Measurements from ENCODE around the gene DUSP28. TPM values are rescaled to one million over a fixed set of nuclear protein-coding genes. Genes with fewer than 3 reads are reported as not detected.
A peak's percentile ranks its signal among the peaks of the same experiment; 100 is the strongest.

The DUSP28 gene
- total and polyA plus RNA-seq, 2 of the 13 experiments (the other 11 are each of a cell fraction or from before 2014, with no cell fraction given) = 5.2 to 8.6 TPM

DNA sequence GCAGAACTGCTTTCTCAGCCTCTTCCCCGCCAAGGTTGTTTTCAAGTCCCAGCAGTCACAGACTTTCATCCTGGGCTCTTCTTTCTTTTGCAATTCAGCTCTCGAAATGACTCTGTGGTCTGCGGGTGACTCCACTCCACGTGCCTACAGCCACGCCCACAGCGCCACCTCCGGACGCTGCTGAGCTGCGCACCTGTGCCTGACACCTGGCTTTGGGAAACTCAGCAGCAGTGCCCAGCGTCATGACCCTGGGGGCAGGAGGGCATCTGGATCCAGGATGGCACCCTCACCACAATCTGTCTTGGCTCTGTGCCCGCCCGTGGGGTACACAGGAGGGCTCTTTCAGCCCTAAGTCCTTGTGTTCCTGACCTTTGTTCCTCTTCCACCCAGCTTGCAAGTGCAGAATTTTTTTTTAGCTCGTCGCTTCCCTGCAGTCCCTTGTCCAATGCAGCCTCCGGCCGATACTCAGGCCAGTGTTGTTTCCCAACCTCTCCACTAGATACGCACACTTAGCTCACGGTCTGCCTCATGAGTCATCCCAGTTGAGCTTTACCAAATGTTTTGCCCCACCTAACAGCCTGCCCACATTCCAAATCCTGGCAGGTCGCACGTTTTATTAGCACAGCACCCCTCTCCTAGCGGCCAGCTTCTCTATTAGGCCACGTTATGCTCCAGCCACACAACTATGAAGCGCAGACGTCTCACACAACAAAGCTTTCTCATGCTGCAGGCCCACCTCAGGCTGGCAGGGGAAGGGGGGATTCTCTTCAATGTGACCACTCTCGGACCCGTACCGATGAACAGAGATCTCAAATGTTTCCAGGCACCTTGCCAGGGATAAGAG lies 19.8 kb downstream of the DUSP28 start (continued):
- TF ChIP-seq, protein P1, sequence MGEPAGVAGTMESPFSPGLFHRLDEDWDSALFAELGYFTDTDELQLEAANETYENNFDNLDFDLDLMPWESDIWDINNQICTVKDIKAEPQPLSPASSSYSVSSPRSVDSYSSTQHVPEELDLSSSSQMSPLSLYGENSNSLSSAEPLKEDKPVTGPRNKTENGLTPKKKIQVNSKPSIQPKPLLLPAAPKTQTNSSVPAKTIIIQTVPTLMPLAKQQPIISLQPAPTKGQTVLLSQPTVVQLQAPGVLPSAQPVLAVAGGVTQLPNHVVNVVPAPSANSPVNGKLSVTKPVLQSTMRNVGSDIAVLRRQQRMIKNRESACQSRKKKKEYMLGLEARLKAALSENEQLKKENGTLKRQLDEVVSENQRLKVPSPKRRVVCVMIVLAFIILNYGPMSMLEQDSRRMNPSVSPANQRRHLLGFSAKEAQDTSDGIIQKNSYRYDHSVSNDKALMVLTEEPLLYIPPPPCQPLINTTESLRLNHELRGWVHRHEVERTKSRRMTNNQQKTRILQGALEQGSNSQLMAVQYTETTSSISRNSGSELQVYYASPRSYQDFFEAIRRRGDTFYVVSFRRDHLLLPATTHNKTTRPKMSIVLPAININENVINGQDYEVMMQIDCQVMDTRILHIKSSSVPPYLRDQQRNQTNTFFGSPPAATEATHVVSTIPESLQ (CRISPR knock-in tag; conservative IDR thresholded peaks at IDR 0.05) = no peak
- TF ChIP-seq SRSF9 (IDR thresholded peaks at IDR 0.05; ENCODE audit: borderline replicate concordance, insufficient read depth, low read depth, low read length, poor library complexity, severe bottlenecking) (no peak), SP1 (IDR thresholded peaks at IDR 0.05) (no peak), SP1 (CRISPR knock-in tag; IDR thresholded peaks at IDR 0.05) (peak; percentile 84), NFE2L1 (CRISPR knock-in tag; IDR thresholded peaks at IDR 0.05; ENCODE audit: borderline replicate concordance) (no peak), NONO (IDR thresholded peaks at IDR 0.05) (no peak), NONO (CRISPR knock-in tag; conservative IDR thresholded peaks at IDR 0.05) (peak; percentile 76; the same call in 1 of the 2 replicates), ZNF766 (CRISPR knock-in tag; IDR thresholded peaks at IDR 0.05; ENCODE audit: borderline replicate concordance) (no peak), MAFG (CRISPR knock-in tag; IDR thresholded peaks at IDR 0.05) (no peak), XBP1 (CRISPR knock-in tag; IDR thresholded peaks at IDR 0.05) (no peak), ZNF816 (CRISPR knock-in tag; IDR thresholded peaks at IDR 0.05; ENCODE audit: borderline replicate concordance) (no peak; the same call in 1 of the 2 replicates), ZNF12 (CRISPR knock-in tag; IDR thresholded peaks at IDR 0.05) (no peak), TCF7L2 (IDR thresholded peaks at IDR 0.05; ENCODE audit: low read depth, low read length) (no peak), ELF3 (CRISPR knock-in tag; IDR thresholded peaks at IDR 0.05) (peak; percentile 49; the same call in 1 of the 2 replicates), ZNF468 (CRISPR knock-in tag; IDR thresholded peaks at IDR 0.05) (0 out of 2 replicates have a peak, but pooled peaks have one; percentile 59), ZNF274 (CRISPR knock-in tag; IDR thresholded peaks at IDR 0.05) (peak; percentile 84; the same call in 1 of the 2 replicates), CCDC6 (CRISPR knock-in tag; IDR thresholded peaks at IDR 0.05) (peak; percentile 58), ZNF430 (CRISPR knock-in tag; IDR thresholded peaks at IDR 0.05) (0 out of 2 replicates have a peak, but pooled peaks have one; percentile 35), ZFP82 (CRISPR knock-in tag; IDR thresholded peaks at IDR 0.05; ENCODE audit: borderline replicate concordance) (0 out of 2 replicates have a peak, but pooled peaks have one; percentile 79), ZBTB7A (CRISPR knock-in tag; IDR thresholded peaks at IDR 0.05) (peak; percentile 39; the same call in 1 of the 2 replicates), ZNF30 (CRISPR knock-in tag; IDR thresholded peaks at IDR 0.05) (peak; percentile 63; the same call in 1 of the 2 replicates), CC2D1A (CRISPR knock-in tag; IDR thresholded peaks at IDR 0.05) (no peak), NCOR1 (IDR thresholded peaks at IDR 0.05; ENCODE audit: borderline replicate concordance, low read length) (peak; percentile 82), HNRNPLL (IDR thresholded peaks at IDR 0.05; ENCODE audit: low read depth, low read length, poor library complexity, severe bottlenecking) (peak; percentile 75), AKAP8 (CRISPR knock-in tag; IDR thresholded peaks at IDR 0.05) (peak; percentile 21; the same call in 1 of the 2 replicates), SOX13 (IDR thresholded peaks at IDR 0.05) (no peak), SOX13 (CRISPR knock-in tag; conservative IDR thresholded peaks at IDR 0.05 in 1 of 2, IDR thresholded peaks at IDR 0.05 in 1 of 2) (peak in 1 of 2 experiments; percentile 41; a peak in 1 of 4 replicates)
- TF ChIP-seq, protein P2, sequence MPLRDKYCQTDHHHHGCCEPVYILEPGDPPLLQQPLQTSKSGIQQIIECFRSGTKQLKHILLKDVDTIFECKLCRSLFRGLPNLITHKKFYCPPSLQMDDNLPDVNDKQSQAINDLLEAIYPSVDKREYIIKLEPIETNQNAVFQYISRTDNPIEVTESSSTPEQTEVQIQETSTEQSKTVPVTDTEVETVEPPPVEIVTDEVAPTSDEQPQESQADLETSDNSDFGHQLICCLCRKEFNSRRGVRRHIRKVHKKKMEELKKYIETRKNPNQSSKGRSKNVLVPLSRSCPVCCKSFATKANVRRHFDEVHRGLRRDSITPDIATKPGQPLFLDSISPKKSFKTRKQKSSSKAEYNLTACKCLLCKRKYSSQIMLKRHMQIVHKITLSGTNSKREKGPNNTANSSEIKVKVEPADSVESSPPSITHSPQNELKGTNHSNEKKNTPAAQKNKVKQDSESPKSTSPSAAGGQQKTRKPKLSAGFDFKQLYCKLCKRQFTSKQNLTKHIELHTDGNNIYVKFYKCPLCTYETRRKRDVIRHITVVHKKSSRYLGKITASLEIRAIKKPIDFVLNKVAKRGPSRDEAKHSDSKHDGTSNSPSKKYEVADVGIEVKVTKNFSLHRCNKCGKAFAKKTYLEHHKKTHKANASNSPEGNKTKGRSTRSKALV (CRISPR knock-in tag; IDR thresholded peaks at IDR 0.05) = peak; percentile 53; the same call in 1 of the 2 replicates
